Hindlimb muscle (tissue), 1 donor: Measurements from ENCODE around the gene NCDN. TPM values are rescaled to one million over a fixed set of nuclear protein-coding genes. Genes with fewer than 3 reads are reported as not detected.
"Not testable (repeated sequence)": the region's sequence is repeated elsewhere in the genome, so short reads cannot be mapped to it uniquely, and the experiment has no call there.

Source experiments
- DNase-seq: peaks from one replicate; pipeline ENCODE4 v3.0.0-alpha.2; 2013
- polyA plus RNA-seq: library from polyadenylated mRNA; unstranded; fragments of 120-200 nt; gene quantifications from one replicate; pipeline ENCODE4 v1.2.1, GENCODE V29; 2013; ENCODE audit not compliant: insufficient read length

NCDN gene
- polyA plus RNA-seq, 1 donor, result 19.9 TPM

- no peak for DNase-seq
Observed at GRCh38 chr1:35572296-35572695, 14.7 kb downstream of the NCDN start.

GRCh38 chr1:35573198-35574124, 15.9 kb downstream of the NCDN start, which contains the start of gene TFAP2E:
TSS of gene TFAP2E (plus strand) at chr1:35573314. CDS start at chr1:35573578, 264 bp downstream.
- no peak for DNase-seq

GRCh38 chr1:35574125-35574654, 16.6 kb downstream of the NCDN start:
- no peak for DNase-seq

- DNase-seq, result no peak
Observed at GRCh38 chr1:35574655-35575415, 17.2 kb downstream of the NCDN start.

- no peak for DNase-seq
Observed at GRCh38 chr1:35575416-35575958, 17.9 kb downstream of the NCDN start.

- DNase-seq, result no peak
Observed at GRCh38 chr1:35576061-35576765, 18.6 kb downstream of the NCDN start.

GRCh38 chr1:35576766-35577070, 19.1 kb downstream of the NCDN start:
- not testable (repeated sequence) for DNase-seq

GRCh38 chr1:35577071-35577998, 19.7 kb downstream of the NCDN start:
- no peak for DNase-seq

- no peak for DNase-seq
Observed at GRCh38 chr1:35580949-35581388, 23.4 kb downstream of the NCDN start.

GRCh38 chr1:35581621-35582020, 24.0 kb downstream of the NCDN start:
- DNase-seq, result not testable (repeated sequence)

GRCh38 chr1:35585281-35585680, 27.7 kb downstream of the NCDN start:
- no peak for DNase-seq

- not testable (repeated sequence) for DNase-seq
Observed at GRCh38 chr1:35585805-35586204, 28.2 kb downstream of the NCDN start.

GRCh38 chr1:35586808-35587207, 29.2 kb downstream of the NCDN start:
- DNase-seq, result no peak

- no peak for DNase-seq
Observed at GRCh38 chr1:35587736-35588135, 30.1 kb downstream of the NCDN start.

GRCh38 chr1:35588197-35588910, 30.8 kb downstream of the NCDN start:
- no peak for DNase-seq

- DNase-seq, result no peak
Observed at GRCh38 chr1:35589516-35590427, 32.2 kb downstream of the NCDN start.

- no peak for DNase-seq
Observed at GRCh38 chr1:35590476-35591040, 33.0 kb downstream of the NCDN start.

GRCh38 chr1:35591211-35591610, 33.6 kb downstream of the NCDN start:
- no peak for DNase-seq
